ENCODE measurements around the gene S100A10.

Gene S100A10

GRCh38 chr1:152029929-152030211 is 36.2 kb upstream of the S100A10 start:
- Histone ChIP-seq H3K4me1 (ENCODE audit: control insufficient read depth in 1 of 2, insufficient read depth in 2 of 2, low read length in 2 of 2) (peaks cover 16 to 17% of the 10 kb centered on the region in 2 donors), H3K9me3 (ENCODE audit: control insufficient read depth in 1 of 2, low read length in 2 of 2) (no peaks in the 10 kb centered on the region), H3K27ac (ENCODE audit: low read depth, low read length) (no peak overlapping the region), H3K27me3 (ENCODE audit: control insufficient read depth in 1 of 2, insufficient read depth in 2 of 2, low read length in 2 of 2) (no peaks in the 10 kb centered on the region), H3K36me3 (ENCODE audit: control insufficient read depth in 1 of 2, insufficient read depth in 2 of 2, low read length in 2 of 2) (peaks cover 17 to 32% of the 10 kb centered on the region in 2 donors), H3K4me3 (ENCODE audit: low read depth in 1 of 2, low read length in 2 of 2) (no peak overlapping the region), H3K9ac (ENCODE audit: low read depth in 1 of 2, low read length in 2 of 2) (no peak overlapping the region)

DNA sequence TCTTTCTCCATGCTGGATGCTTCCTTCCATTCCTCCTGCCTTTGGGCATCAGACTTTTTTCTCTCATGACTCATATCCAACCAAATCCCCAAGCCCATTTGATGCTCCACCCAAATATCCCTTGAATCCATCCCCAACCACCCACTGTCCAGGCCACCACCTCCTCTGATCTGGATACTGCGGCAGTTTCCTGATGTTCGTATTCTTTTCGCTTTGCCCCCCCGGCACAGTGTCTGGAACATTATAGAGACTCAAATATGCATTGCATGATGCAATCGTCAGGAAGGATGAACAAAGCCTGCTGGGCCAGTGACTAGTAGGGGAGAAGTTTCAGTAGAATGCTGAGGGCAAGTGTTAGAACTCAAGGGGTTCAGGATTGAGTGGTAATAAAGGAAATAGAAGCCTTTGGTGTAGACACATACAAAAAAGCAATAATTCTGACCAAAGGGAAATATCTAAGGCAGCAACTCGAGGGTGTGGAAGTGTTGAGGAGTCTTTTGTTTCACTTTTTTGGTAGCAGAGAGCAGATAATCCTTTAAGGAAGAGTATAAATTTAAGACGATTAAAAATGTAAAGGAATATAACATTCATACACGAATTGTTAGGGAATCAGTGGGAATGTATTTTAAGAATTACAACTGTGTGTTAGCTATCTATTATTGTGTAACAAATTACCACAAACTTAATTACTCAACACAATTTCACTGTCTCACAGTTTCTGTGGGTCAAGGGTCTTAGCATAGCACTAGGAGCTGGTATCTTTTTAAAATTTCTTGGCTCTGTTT is 35.7 kb upstream of the S100A10 start:
- H3K4me1 ChIP-seq (ENCODE audit: control insufficient read depth in 1 of 2, insufficient read depth in 2 of 2, low read length in 2 of 2): peaks cover 10 to 13% of the 10 kb centered on the region in 2 donors
- no peak overlapping the region for H3K9ac ChIP-seq (ENCODE audit: low read depth in 1 of 2, low read length in 2 of 2)
- no peaks in the 10 kb centered on the region for H3K9me3 ChIP-seq (ENCODE audit: control insufficient read depth in 1 of 2, low read length in 2 of 2)
- no peak overlapping the region for H3K4me3 ChIP-seq (ENCODE audit: low read depth in 1 of 2, low read length in 2 of 2)
- H3K27ac ChIP-seq (ENCODE audit: low read depth, low read length): no peak overlapping the region
- H3K36me3 ChIP-seq (ENCODE audit: control insufficient read depth in 1 of 2, insufficient read depth in 2 of 2, low read length in 2 of 2): peaks cover 17 to 32% of the 10 kb centered on the region in 2 donors
- no peaks in the 10 kb centered on the region for H3K27me3 ChIP-seq (ENCODE audit: control insufficient read depth in 1 of 2, insufficient read depth in 2 of 2, low read length in 2 of 2)

- no peaks in the 10 kb centered on the region for H3K27me3 ChIP-seq (ENCODE audit: control insufficient read depth in 1 of 2, insufficient read depth in 2 of 2, low read length in 2 of 2)
- H3K4me3 ChIP-seq (ENCODE audit: low read depth in 1 of 2, low read length in 2 of 2): no peak overlapping the region
- H3K9ac ChIP-seq (ENCODE audit: low read depth in 1 of 2, low read length in 2 of 2): no peak overlapping the region
- H3K27ac ChIP-seq (ENCODE audit: low read depth, low read length): no peak overlapping the region
- no peaks in the 10 kb centered on the region for H3K9me3 ChIP-seq (ENCODE audit: control insufficient read depth in 1 of 2, low read length in 2 of 2)
- H3K4me1 ChIP-seq (ENCODE audit: control insufficient read depth in 1 of 2, insufficient read depth in 2 of 2, low read length in 2 of 2): no peaks in the 10 kb centered on the region
- peaks cover 2 to 10% of the 10 kb centered on the region in 2 donors for H3K36me3 ChIP-seq (ENCODE audit: control insufficient read depth in 1 of 2, insufficient read depth in 2 of 2, low read length in 2 of 2)
Observed at GRCh38 chr1:152026895-152027294, 33.2 kb upstream of the S100A10 start.

- Histone ChIP-seq H3K9me3 (ENCODE audit: control insufficient read depth in 1 of 2, low read length in 2 of 2) (no peaks in the 10 kb centered on the region), H3K27ac (ENCODE audit: low read depth, low read length) (no peak overlapping the region)
Observed at GRCh38 chr1:152024223-152024622, 30.6 kb upstream of the S100A10 start.

GRCh38 chr1:152023221-152023620 is 29.6 kb upstream of the S100A10 start:
- H3K4me1 ChIP-seq (ENCODE audit: control insufficient read depth in 1 of 2, insufficient read depth in 2 of 2, low read length in 2 of 2): no peaks in the 10 kb centered on the region
- no peaks in the 10 kb centered on the region for H3K9me3 ChIP-seq (ENCODE audit: control insufficient read depth in 1 of 2, low read length in 2 of 2)
- H3K27ac ChIP-seq (ENCODE audit: low read depth, low read length): no peak overlapping the region

More at GRCh38 chr1:152024223-152024622, 30.6 kb upstream of the S100A10 start:
- H3K9ac ChIP-seq (ENCODE audit: low read depth in 1 of 2, low read length in 2 of 2): no peak overlapping the region
- no peaks in the 10 kb centered on the region for H3K27me3 ChIP-seq (ENCODE audit: control insufficient read depth in 1 of 2, insufficient read depth in 2 of 2, low read length in 2 of 2)
- no peaks in the 10 kb centered on the region for H3K36me3 ChIP-seq (ENCODE audit: control insufficient read depth in 1 of 2, insufficient read depth in 2 of 2, low read length in 2 of 2)
- H3K4me3 ChIP-seq (ENCODE audit: low read depth in 1 of 2, low read length in 2 of 2): no peak overlapping the region
- no peaks in the 10 kb centered on the region for H3K4me1 ChIP-seq (ENCODE audit: control insufficient read depth in 1 of 2, insufficient read depth in 2 of 2, low read length in 2 of 2)

DNA sequence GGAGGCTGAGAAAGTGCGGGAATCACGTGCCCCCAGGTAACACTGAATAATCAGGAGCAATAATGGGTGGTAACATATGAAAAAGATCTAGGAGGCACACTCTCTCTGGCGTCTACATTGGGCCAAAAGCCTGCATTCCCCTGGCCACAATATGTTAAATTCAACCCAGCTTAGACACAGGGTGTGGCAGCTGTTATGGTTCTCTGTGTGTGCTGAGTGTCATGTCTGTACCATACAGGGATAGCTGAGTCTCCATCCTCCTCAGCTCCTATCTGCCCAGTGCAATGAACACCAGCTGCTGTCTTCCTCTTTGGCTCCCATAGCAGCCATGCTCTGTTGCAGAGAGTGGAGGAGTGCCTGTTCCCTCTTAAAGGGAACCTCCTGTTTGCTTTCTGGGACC is 28.8 kb upstream of the S100A10 start:
- no peak overlapping the region for H3K9ac ChIP-seq (ENCODE audit: low read depth in 1 of 2, low read length in 2 of 2)
- H3K27ac ChIP-seq (ENCODE audit: low read depth, low read length): no peak overlapping the region
- H3K9me3 ChIP-seq (ENCODE audit: control insufficient read depth in 1 of 2, low read length in 2 of 2): no peaks in the 10 kb centered on the region
- no peaks in the 10 kb centered on the region for H3K36me3 ChIP-seq (ENCODE audit: control insufficient read depth in 1 of 2, insufficient read depth in 2 of 2, low read length in 2 of 2)
- H3K4me3 ChIP-seq (ENCODE audit: low read depth in 1 of 2, low read length in 2 of 2): no peak overlapping the region
- H3K4me1 ChIP-seq (ENCODE audit: control insufficient read depth in 1 of 2, insufficient read depth in 2 of 2, low read length in 2 of 2): no peaks in the 10 kb centered on the region
- H3K27me3 ChIP-seq (ENCODE audit: control insufficient read depth in 1 of 2, insufficient read depth in 2 of 2, low read length in 2 of 2): no peaks in the 10 kb centered on the region

More at GRCh38 chr1:152023221-152023620, 29.6 kb upstream of the S100A10 start:
- H3K4me3 ChIP-seq (ENCODE audit: low read depth in 1 of 2, low read length in 2 of 2): no peak overlapping the region
- no peak overlapping the region for H3K9ac ChIP-seq (ENCODE audit: low read depth in 1 of 2, low read length in 2 of 2)
- H3K36me3 ChIP-seq (ENCODE audit: control insufficient read depth in 1 of 2, insufficient read depth in 2 of 2, low read length in 2 of 2): no peaks in the 10 kb centered on the region
- no peaks in the 10 kb centered on the region for H3K27me3 ChIP-seq (ENCODE audit: control insufficient read depth in 1 of 2, insufficient read depth in 2 of 2, low read length in 2 of 2)

DNA sequence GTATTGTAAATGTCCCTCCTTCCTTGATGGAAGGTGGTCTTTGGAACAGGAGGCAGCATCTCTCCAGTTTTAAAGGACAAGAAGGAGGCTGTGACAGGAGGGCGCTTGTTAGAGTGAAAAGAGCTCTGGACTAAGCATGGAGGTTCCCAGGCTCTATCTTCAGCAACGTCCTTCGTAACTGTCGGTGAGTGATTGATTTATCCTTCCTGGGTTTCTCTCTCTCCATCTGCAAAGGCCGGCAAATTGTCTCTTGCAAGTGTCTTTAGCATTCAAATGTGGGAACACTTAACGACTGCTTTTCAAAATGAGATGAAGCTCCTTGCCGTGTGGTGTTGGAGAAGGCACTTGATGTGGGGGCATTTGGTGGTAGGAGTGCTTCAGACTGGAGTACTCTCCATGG is 27.9 kb upstream of the S100A10 start:
- Histone ChIP-seq H3K4me1 (ENCODE audit: control insufficient read depth in 1 of 2, insufficient read depth in 2 of 2, low read length in 2 of 2) (no peaks in the 10 kb centered on the region), H3K4me3 (ENCODE audit: low read depth in 1 of 2, low read length in 2 of 2) (no peak overlapping the region), H3K36me3 (ENCODE audit: control insufficient read depth in 1 of 2, insufficient read depth in 2 of 2, low read length in 2 of 2) (no peaks in the 10 kb centered on the region), H3K27me3 (ENCODE audit: control insufficient read depth in 1 of 2, insufficient read depth in 2 of 2, low read length in 2 of 2) (no peaks in the 10 kb centered on the region), H3K9ac (ENCODE audit: low read depth in 1 of 2, low read length in 2 of 2) (no peak overlapping the region), H3K27ac (ENCODE audit: low read depth, low read length) (no peak overlapping the region), H3K9me3 (ENCODE audit: control insufficient read depth in 1 of 2, low read length in 2 of 2) (no peaks in the 10 kb centered on the region)

GRCh38 chr1:152020849-152021248 is 27.2 kb upstream of the S100A10 start:
- Histone ChIP-seq H3K4me1 (ENCODE audit: control insufficient read depth in 1 of 2, insufficient read depth in 2 of 2, low read length in 2 of 2) (no peaks in the 10 kb centered on the region), H3K9ac (ENCODE audit: low read depth in 1 of 2, low read length in 2 of 2) (no peak overlapping the region), H3K4me3 (ENCODE audit: low read depth in 1 of 2, low read length in 2 of 2) (no peak overlapping the region), H3K36me3 (ENCODE audit: control insufficient read depth in 1 of 2, insufficient read depth in 2 of 2, low read length in 2 of 2) (no peaks in the 10 kb centered on the region), H3K27ac (ENCODE audit: low read depth, low read length) (no peak overlapping the region), H3K9me3 (ENCODE audit: control insufficient read depth in 1 of 2, low read length in 2 of 2) (no peaks in the 10 kb centered on the region), H3K27me3 (ENCODE audit: control insufficient read depth in 1 of 2, insufficient read depth in 2 of 2, low read length in 2 of 2) (no peaks in the 10 kb centered on the region)

- Histone ChIP-seq H3K4me3 (ENCODE audit: low read depth in 1 of 2, low read length in 2 of 2) (no peak overlapping the region), H3K27me3 (ENCODE audit: control insufficient read depth in 1 of 2, insufficient read depth in 2 of 2, low read length in 2 of 2) (no peaks in the 10 kb centered on the region), H3K27ac (ENCODE audit: low read depth, low read length) (no peak overlapping the region), H3K4me1 (ENCODE audit: control insufficient read depth in 1 of 2, insufficient read depth in 2 of 2, low read length in 2 of 2) (no peaks in the 10 kb centered on the region), H3K36me3 (ENCODE audit: control insufficient read depth in 1 of 2, insufficient read depth in 2 of 2, low read length in 2 of 2) (no peaks in the 10 kb centered on the region), H3K9ac (ENCODE audit: low read depth in 1 of 2, low read length in 2 of 2) (no peak overlapping the region), H3K9me3 (ENCODE audit: control insufficient read depth in 1 of 2, low read length in 2 of 2) (no peaks in the 10 kb centered on the region)
Observed at GRCh38 chr1:152018537-152018936, 24.9 kb upstream of the S100A10 start.

GRCh38 chr1:152015766-152016165 is 22.1 kb upstream of the S100A10 start:
- Histone ChIP-seq H3K9me3 (ENCODE audit: control insufficient read depth in 1 of 2, low read length in 2 of 2) (no peaks in the 10 kb centered on the region), H3K4me3 (ENCODE audit: low read depth in 1 of 2, low read length in 2 of 2) (no peak overlapping the region), H3K9ac (ENCODE audit: low read depth in 1 of 2, low read length in 2 of 2) (no peak overlapping the region), H3K27ac (ENCODE audit: low read depth, low read length) (no peak overlapping the region), H3K27me3 (ENCODE audit: control insufficient read depth in 1 of 2, insufficient read depth in 2 of 2, low read length in 2 of 2) (no peaks in the 10 kb centered on the region), H3K36me3 (ENCODE audit: control insufficient read depth in 1 of 2, insufficient read depth in 2 of 2, low read length in 2 of 2) (no peaks in the 10 kb centered on the region), H3K4me1 (ENCODE audit: control insufficient read depth in 1 of 2, insufficient read depth in 2 of 2, low read length in 2 of 2) (no peaks in the 10 kb centered on the region)
